Astrocyte of the spinal cord (primary cell): Measurements from ENCODE around the gene TTLL8.
"Not testable (repeated sequence)": the region's sequence is repeated elsewhere in the genome, so short reads cannot be mapped to it uniquely, and the experiment has no call there.

Experiments used
- DNase-seq: peaks from one replicate; pipeline ENCODE4 v3.0.0; 2011; ENCODE audit warnings: low read depth, low spot score
- H3K4me3 ChIP-seq: 2 replicates; pipeline ENCODE4 v1.5.1; 2011; ENCODE audit warnings: low read depth, mild to moderate bottlenecking, low read length, moderate library complexity
- in situ Hi-C: cut with HindIII; loops from 2 replicates; pipeline ENCODE4 v1.10.0; 2017; ENCODE audit warnings: low sequenced_read_pairs
- TF ChIP-seq, protein P1 (sequence below): IDR thresholded peaks from 2 replicates; pipeline ENCODE4 v1.5.1; 2012; ENCODE audit warnings: low read depth, mild to moderate bottlenecking, low read length, inconsistent platforms

Gene TTLL8

GRCh38 chr22:49983148-49984042, 74.7 kb downstream of the TTLL8 start:
- H3K4me3 ChIP-seq, result no peak overlapping the region
- DNase-seq, result no peak
- TF ChIP-seq, protein P1, sequence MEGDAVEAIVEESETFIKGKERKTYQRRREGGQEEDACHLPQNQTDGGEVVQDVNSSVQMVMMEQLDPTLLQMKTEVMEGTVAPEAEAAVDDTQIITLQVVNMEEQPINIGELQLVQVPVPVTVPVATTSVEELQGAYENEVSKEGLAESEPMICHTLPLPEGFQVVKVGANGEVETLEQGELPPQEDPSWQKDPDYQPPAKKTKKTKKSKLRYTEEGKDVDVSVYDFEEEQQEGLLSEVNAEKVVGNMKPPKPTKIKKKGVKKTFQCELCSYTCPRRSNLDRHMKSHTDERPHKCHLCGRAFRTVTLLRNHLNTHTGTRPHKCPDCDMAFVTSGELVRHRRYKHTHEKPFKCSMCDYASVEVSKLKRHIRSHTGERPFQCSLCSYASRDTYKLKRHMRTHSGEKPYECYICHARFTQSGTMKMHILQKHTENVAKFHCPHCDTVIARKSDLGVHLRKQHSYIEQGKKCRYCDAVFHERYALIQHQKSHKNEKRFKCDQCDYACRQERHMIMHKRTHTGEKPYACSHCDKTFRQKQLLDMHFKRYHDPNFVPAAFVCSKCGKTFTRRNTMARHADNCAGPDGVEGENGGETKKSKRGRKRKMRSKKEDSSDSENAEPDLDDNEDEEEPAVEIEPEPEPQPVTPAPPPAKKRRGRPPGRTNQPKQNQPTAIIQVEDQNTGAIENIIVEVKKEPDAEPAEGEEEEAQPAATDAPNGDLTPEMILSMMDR, result peak; percentile 25
- in situ Hi-C loops, result no loop called here

DNA sequence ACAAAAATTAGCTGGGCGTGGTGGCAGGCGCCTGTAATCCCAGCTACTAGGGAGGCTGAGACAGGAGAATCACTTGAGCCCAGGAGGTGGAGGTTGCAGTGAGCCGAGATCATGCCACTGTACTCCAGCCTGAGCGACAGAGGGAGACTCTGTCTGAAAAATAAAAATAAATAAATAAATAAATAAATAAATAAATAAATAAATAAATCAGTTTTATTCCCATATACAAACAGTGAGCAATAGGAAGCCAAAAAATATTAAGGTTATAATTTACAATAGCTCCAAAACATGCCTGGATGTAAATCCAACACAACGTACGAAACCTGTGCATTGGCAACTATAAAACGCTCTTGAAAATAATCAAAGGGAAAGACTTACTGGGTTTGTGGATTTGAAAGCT, 76.3 kb downstream of the TTLL8 start:
- H3K4me3 ChIP-seq, DNase-seq, in situ Hi-C loops: not testable (repeated sequence)

DNA sequence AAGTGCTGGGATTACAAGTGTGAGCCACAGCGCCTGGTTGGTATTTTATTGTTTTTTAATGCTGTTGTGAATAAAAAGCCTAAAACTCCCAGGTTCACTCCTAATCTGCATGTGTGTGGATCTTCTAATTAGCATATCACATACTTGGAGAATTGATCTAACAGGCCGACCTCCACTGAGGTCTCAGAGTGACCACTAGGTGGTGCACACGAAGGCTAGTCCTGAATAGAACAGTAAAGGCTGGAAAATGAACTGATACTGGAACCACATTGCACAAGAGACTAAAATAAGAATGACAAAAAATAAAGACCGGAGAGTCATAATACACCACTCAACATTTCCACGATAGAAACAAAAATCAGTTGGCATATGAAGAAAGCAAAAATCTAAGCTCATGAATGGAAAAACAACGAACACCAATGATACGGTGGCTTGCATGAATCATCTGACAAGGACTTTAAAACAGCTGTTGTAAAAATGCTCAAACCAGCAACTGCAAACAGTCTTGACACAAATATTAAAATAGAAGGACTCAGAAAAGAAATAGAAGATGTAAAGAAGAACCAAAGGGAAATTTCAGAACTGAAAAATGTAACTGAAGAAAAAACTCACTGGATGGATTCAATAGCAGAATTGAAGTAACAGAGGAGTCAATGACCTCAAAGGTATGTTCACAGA, 78.4 kb downstream of the TTLL8 start:
- in situ Hi-C loops, result no loop called here
- H3K4me3 ChIP-seq, result no peak overlapping the region
- peak; percentile 43 for DNase-seq
- TF ChIP-seq, protein P1, result peak; percentile 70

DNA sequence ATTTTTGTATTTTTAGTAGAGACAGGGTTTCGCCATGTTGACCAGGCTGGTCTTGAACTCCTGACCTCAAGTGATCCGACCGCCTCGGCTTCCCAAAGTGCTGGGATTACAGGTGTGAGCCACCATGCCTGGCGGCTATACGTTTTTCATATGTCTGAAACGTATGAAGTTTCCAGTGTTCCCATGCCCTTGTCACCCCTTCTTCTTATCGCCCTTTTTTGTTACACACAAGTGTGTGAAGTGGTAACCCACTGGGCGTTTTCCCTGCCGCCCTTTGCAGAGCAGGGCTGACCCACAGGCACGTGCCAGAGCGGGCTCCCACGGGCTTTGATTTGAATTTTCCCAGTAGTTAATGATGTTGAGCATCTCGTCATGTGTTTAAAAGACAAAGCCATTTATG, 80.5 kb downstream of the TTLL8 start:
- no peak overlapping the region for H3K4me3 ChIP-seq
- in situ Hi-C loops, result no loop called here
- TF ChIP-seq, protein P1, result no peak
- no peak for DNase-seq

DNA sequence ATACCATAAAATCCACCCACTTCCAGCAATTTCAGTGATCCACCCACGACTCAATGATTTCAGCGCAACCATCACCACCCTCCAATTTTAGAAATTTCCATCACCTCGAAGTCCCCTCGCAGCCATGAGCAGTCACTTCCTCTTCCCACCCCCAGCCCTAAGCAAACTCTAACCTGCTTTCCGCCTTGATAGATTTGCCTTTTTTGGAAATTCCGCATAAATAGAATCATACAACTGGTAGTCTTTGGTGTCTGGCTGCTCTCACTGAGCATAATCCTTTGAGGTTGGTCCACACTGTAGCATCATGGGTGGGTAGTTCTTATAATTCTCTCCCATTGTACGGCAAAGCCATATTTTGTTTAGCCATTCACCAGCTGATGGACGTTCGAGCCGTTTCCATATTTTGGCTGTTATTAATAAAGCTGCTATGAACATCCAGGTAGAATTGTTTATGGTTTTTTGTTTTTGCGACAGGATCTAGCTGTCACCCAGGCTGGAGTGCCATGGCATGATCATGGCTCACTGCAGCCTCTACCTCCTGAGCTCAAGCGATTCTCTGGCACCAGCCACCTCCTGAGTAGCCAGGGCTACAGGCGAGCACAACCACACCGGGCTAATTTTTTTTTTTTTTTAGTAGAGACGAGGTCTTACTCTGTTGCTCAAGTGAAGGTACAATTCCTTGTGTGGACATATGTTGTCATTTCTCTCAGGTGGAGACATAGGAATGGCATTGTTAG, 81.5 kb downstream of the TTLL8 start:
- no peak overlapping the region for H3K4me3 ChIP-seq
- DNase-seq, result no peak
- in situ Hi-C loops, result no loop called here
- TF ChIP-seq, protein P1, result no peak

- H3K4me3 ChIP-seq, result no peak overlapping the region
- TF ChIP-seq, protein P1, result no peak
- in situ Hi-C loops, result no loop called here
- DNase-seq, result no peak
Observed at GRCh38 chr22:49975543-49976389, 82.3 kb downstream of the TTLL8 start.
